Transverse colon (tissue), 4 donors: Measurements from ENCODE around the gene CEP83. TPM values are rescaled to one million over a fixed set of nuclear protein-coding genes. Genes with fewer than 3 reads are reported as not detected.

Experiments used
- DNase-seq: peaks from one replicate; pipeline ENCODE4 v3.0.0-alpha.2; 2019
- H3K27ac ChIP-seq, 4 donors: fragments of 200-600 bp; sonication (generic); 2 replicates each; pipeline ENCODE4 v1.5.1; 2016 to 2018; ENCODE audit warnings: inconsistent platforms in 4 of 4
- H3K27me3 ChIP-seq: fragments of 200-600 bp; sonication (generic); 2 replicates; pipeline ENCODE4 v1.5.1; 2017; ENCODE audit warnings: inconsistent platforms
- H3K36me3 ChIP-seq, 4 donors: fragments of 200-600 bp; sonication (generic); 2 replicates each; pipeline ENCODE4 v1.5.1; 2017 to 2019; ENCODE audit warnings: inconsistent platforms in 4 of 4
- H3K4me1 ChIP-seq, 4 donors: fragments of 200-600 bp; sonication (generic); 2 replicates each; pipeline ENCODE4 v1.5.1; 2017 to 2020; ENCODE audit warnings: inconsistent platforms in 4 of 4
- H3K4me3 ChIP-seq, 4 donors: fragments of 200-600 bp; sonication (generic); 1 replicate in 1 of 4; 2 replicates in 3 of 4; pipeline versions ENCODE4 v1.5.1 to v1.6.1; 2017 to 2019; ENCODE audit warnings: inconsistent platforms in 4 of 4
- H3K9me3 ChIP-seq, 2 donors: fragments of 200-600 bp; sonication (generic); 2 replicates each; pipeline ENCODE4 v1.5.1; 2017 to 2019; ENCODE audit warnings: inconsistent platforms in 2 of 2
- CTCF ChIP-seq, 5 experiments: fragments of 200-600 bp in 3 of 5; fragments of 450-650 bp in 2 of 5; sonication (generic) in 3 of 5; IDR thresholded peaks; 1 replicate in 2 of 5; 2 replicates in 3 of 5; pipeline ENCODE4 v1.5.1; 2016 to 2017; ENCODE audit warnings: antibody characterized with exemption in 5 of 5, inconsistent platforms in 3 of 5, mild to moderate bottlenecking in 2 of 5, moderate library complexity in 1 of 5
- EP300 ChIP-seq: sonication (generic); formaldehyde crosslinking; IDR thresholded peaks from one replicate; pipeline ENCODE4 v1.6.1; 2017; ENCODE audit warnings: antibody characterized with exemption, low read depth
- POLR2A ChIP-seq: fragments of 450-650 bp; IDR thresholded peaks from one replicate; pipeline ENCODE4 v1.6.1; 2016; ENCODE audit warnings: antibody characterized with exemption, mild to moderate bottlenecking, moderate library complexity
- POLR2AphosphoS5 ChIP-seq, 3 donors: sonication (generic); formaldehyde crosslinking; IDR thresholded peaks; one replicate each; pipeline ENCODE4 v1.6.1; 2016; ENCODE audit warnings: antibody characterized with exemption in 3 of 3
- WGBS, 2 donors: methylation state at CpG; one replicate each; pipeline ENCODE4 v1.1.5; 2018; ENCODE audit warnings: low coverage in 1 of 2; 5-methylcytosine and 5-hydroxymethylcytosine counted together
- in situ Hi-C, 4 donors: fragments of 200-750 bp; cut with MboI; loops; one replicate each; pipeline versions ENCODE4 v1.15.0 to v1.15.1; 2017; ENCODE audit warnings: low sequenced_read_pairs in 3 of 4, low pct_ligation_motif_present in 1 of 4, low pct_unique_long_range_greater_than_20kb in 1 of 4
- intact Hi-C: fragments of 100-400 bp; cut with DNase I; formaldehyde crosslinking; loops from one replicate; pipeline ENCODE4 v1.15.1; 2023; ENCODE audit warnings: low total_unique reads
- total RNA-seq, 4 donors: library from RNA; depleted of rRNA; stranded (reverse); fragments of >200 nt; gene quantifications; one replicate each; pipeline ENCODE4 v1.1.0, GENCODE V29; 2016

Gene CEP83
- total RNA-seq, 4 donors from 2014 or later: 3.0 to 104 (median 17.0) TPM

GRCh38 chr12:94267921-94268471 lies 191.7 kb downstream of the CEP83 start:
- intact Hi-C loops (no loop called here), in situ Hi-C loops (no loop called here)
- WGBS, 2 donors: 81 to 84% methylated on average over 2 to 5 of the region's 5 CpGs
- no peak for TF ChIP-seq CTCF (IDR thresholded peaks at IDR 0.05)
- no peak for TF ChIP-seq POLR2A
- TF ChIP-seq POLR2AphosphoS5 (IDR thresholded peaks at IDR 0.05): no peak
- TF ChIP-seq EP300: no peak
- H3K9me3 ChIP-seq: no peaks in the 10 kb centered on the region
- no peak for DNase-seq
- H3K27ac ChIP-seq: peak overlapping the region in 3 of 4 donors; percentile 23 to 37 (median 29)
- H3K4me3 ChIP-seq: no peak overlapping the region
- H3K36me3 ChIP-seq: no peaks in the 10 kb centered on the region
- no peaks in the 10 kb centered on the region for H3K27me3 ChIP-seq
- peaks cover 0 to 17% (median 2%) of the 10 kb centered on the region in 4 donors for H3K4me1 ChIP-seq

GRCh38 chr12:94267537-94267872 lies 192.2 kb downstream of the CEP83 start:
- DNase-seq: no peak
- TF ChIP-seq EP300: no peak
- no peak for TF ChIP-seq POLR2A
- no peak for TF ChIP-seq CTCF (IDR thresholded peaks at IDR 0.05)
- TF ChIP-seq POLR2AphosphoS5 (IDR thresholded peaks at IDR 0.05): no peak
- no peaks in the 10 kb centered on the region for H3K27me3 ChIP-seq
- in situ Hi-C loops (no loop called here), intact Hi-C loops (no loop called here)
- H3K27ac ChIP-seq: peak overlapping the region in 3 of 4 donors; percentile 23 to 37 (median 29)
- H3K4me1 ChIP-seq: peaks cover 0 to 21% (median 4%) of the 10 kb centered on the region in 4 donors
- H3K36me3 ChIP-seq: no peaks in the 10 kb centered on the region
- no peaks in the 10 kb centered on the region for H3K9me3 ChIP-seq
- H3K4me3 ChIP-seq: no peak overlapping the region
- whole genome bisulfite sequencing, 2 donors: 64 to 66% methylated on average over 3 of the region's 3 CpGs

GRCh38 chr12:94266796-94267536 lies 192.7 kb downstream of the CEP83 start:
- no peaks in the 10 kb centered on the region for H3K9me3 ChIP-seq
- H3K4me1 ChIP-seq: peaks cover 1 to 24% (median 5%) of the 10 kb centered on the region in 4 donors
- no peaks in the 10 kb centered on the region for H3K36me3 ChIP-seq
- WGBS, 2 donors: 62 to 71% methylated on average over 11 of the region's 11 CpGs
- H3K27me3 ChIP-seq: no peaks in the 10 kb centered on the region
- intact Hi-C loops (no loop called here), in situ Hi-C loops (no loop called here)
- TF ChIP-seq POLR2AphosphoS5 (IDR thresholded peaks at IDR 0.05) (peak in 1 of 3 donors; percentile 16), CTCF (IDR thresholded peaks at IDR 0.05) (no peak), EP300 (no peak), POLR2A (no peak)
- H3K27ac ChIP-seq: peak overlapping the region in 3 of 4 donors; percentile 23 to 37 (median 29)
- DNase-seq: no peak
- H3K4me3 ChIP-seq: no peak overlapping the region

GRCh38 chr12:94265966-94266745 lies 193.5 kb downstream of the CEP83 start:
- H3K4me3 ChIP-seq: no peak overlapping the region
- TF ChIP-seq EP300 (no peak), POLR2AphosphoS5 (IDR thresholded peaks at IDR 0.05) (no peak), POLR2A (no peak), CTCF (IDR thresholded peaks at IDR 0.05) (no peak)
- WGBS, 2 donors: 90 to 94% methylated on average over 2 to 14 of the region's 14 CpGs
- no peaks in the 10 kb centered on the region for H3K36me3 ChIP-seq
- intact Hi-C loops (no loop called here), in situ Hi-C loops (no loop called here)
- H3K4me1 ChIP-seq: peaks cover 7 to 32% (median 12%) of the 10 kb centered on the region in 4 donors
- H3K27me3 ChIP-seq: no peaks in the 10 kb centered on the region
- DNase-seq: no peak
- H3K27ac ChIP-seq: no peak overlapping the region
- no peaks in the 10 kb centered on the region for H3K9me3 ChIP-seq
